ENCODE data around the gene DOCK8. TPM values are rescaled to one million over a fixed set of nuclear protein-coding genes. Genes with fewer than 3 reads are reported as not detected.
"Not testable (repeated sequence)": the region's sequence is repeated elsewhere in the genome, so short reads cannot be mapped to it uniquely, and the experiment has no call there.

DOCK8 gene
- total RNA-seq, 4 donors from 2014 or later = 11.6 to 46.1 (median 31.8) TPM

- Histone ChIP-seq H3K9me3 (no peaks in the 10 kb centered on the region), H3K36me3 (no peaks in the 10 kb centered on the region), H3K27ac (no peak overlapping the region), H3K27me3 (no peaks in the 10 kb centered on the region), H3K4me3 (no peak overlapping the region), H3K4me1 (peaks cover 0 to 28% (median 4%) of the 10 kb centered on the region in 3 donors)
- TF ChIP-seq EP300 (IDR thresholded peaks at IDR 0.05) (no peak), POLR2A (IDR thresholded peaks at IDR 0.05) (no peak), POLR2AphosphoS5 (IDR thresholded peaks at IDR 0.05) (no peak)
- TF ChIP-seq, protein P1, sequence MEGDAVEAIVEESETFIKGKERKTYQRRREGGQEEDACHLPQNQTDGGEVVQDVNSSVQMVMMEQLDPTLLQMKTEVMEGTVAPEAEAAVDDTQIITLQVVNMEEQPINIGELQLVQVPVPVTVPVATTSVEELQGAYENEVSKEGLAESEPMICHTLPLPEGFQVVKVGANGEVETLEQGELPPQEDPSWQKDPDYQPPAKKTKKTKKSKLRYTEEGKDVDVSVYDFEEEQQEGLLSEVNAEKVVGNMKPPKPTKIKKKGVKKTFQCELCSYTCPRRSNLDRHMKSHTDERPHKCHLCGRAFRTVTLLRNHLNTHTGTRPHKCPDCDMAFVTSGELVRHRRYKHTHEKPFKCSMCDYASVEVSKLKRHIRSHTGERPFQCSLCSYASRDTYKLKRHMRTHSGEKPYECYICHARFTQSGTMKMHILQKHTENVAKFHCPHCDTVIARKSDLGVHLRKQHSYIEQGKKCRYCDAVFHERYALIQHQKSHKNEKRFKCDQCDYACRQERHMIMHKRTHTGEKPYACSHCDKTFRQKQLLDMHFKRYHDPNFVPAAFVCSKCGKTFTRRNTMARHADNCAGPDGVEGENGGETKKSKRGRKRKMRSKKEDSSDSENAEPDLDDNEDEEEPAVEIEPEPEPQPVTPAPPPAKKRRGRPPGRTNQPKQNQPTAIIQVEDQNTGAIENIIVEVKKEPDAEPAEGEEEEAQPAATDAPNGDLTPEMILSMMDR (IDR thresholded peaks at IDR 0.05) = no peak
- ATAC-seq = no peak
- 79 to 88% methylated on average over 9 to 13 of the region's 14 CpGs for whole genome bisulfite sequencing, 2 donors (ENCODE audit: low coverage in 1 of 2)
These were observed 5.4 kb upstream of the DOCK8 start for GRCh38 chr9:209143-209758.

- Histone ChIP-seq H3K27ac (peak overlapping the region in 3 of 4 donors; percentile 68 to 81 (median 74)), H3K36me3 (no peaks in the 10 kb centered on the region), H3K9me3 (no peaks in the 10 kb centered on the region), H3K4me1 (peaks cover 0 to 46% (median 9%) of the 10 kb centered on the region in 3 donors), H3K27me3 (peaks cover 10% of the 10 kb centered on the region), H3K4me3 (no peak overlapping the region)
- WGBS, 2 donors (ENCODE audit: low coverage in 1 of 2) = 70 to 75% methylated on average over 4 to 7 of the region's 7 CpGs
- TF ChIP-seq, protein P1 (IDR thresholded peaks at IDR 0.05) = no peak
- TF ChIP-seq EP300 (IDR thresholded peaks at IDR 0.05) = no peak
- no peak for TF ChIP-seq POLR2AphosphoS5 (IDR thresholded peaks at IDR 0.05)
- TF ChIP-seq POLR2A (IDR thresholded peaks at IDR 0.05) = no peak
- no peak for ATAC-seq
These were observed 3.6 kb upstream of the DOCK8 start for GRCh38 chr9:211036-211435.

DNA sequence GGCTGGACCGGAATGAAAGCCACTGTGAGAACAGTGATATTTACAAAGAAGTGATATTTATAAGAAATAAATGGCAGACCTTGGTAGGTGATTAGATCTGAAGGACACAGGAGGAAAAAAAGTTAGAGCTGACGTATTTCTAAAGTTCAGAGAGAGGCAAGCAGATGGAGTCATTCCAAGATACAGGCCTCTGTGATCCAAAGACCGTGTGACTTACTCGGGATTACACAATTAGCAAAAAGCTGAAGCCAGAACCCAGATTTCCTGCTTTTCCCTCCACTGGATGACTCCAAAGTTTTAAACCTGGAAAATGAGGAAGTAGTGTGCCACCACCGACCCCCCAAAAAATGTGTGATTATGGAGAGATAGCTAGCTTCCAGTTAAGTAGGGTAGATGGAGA lies 3.1 kb upstream of the DOCK8 start:
- Histone ChIP-seq H3K36me3 (no peaks in the 10 kb centered on the region), H3K27me3 (peaks cover 10% of the 10 kb centered on the region), H3K4me3 (no peak overlapping the region), H3K27ac (peak overlapping the region in 3 of 4 donors; percentile 68 to 81 (median 74)), H3K9me3 (no peaks in the 10 kb centered on the region), H3K4me1 (peaks cover 0 to 50% (median 9%) of the 10 kb centered on the region in 3 donors)
- 28 to 46% methylated on average over 4 to 5 of the region's 5 CpGs for WGBS, 2 donors (ENCODE audit: low coverage in 1 of 2)
- ATAC-seq = peak; percentile 68
- TF ChIP-seq, protein P1 (IDR thresholded peaks at IDR 0.05) = no peak
- TF ChIP-seq POLR2AphosphoS5 (IDR thresholded peaks at IDR 0.05) (no peak), POLR2A (IDR thresholded peaks at IDR 0.05) (no peak), EP300 (IDR thresholded peaks at IDR 0.05) (no peak)

GRCh38 chr9:212297-212696 lies 2.4 kb upstream of the DOCK8 start:
- Histone ChIP-seq H3K4me1 (peaks cover 0 to 57% (median 9%) of the 10 kb centered on the region in 3 donors), H3K36me3 (no peaks in the 10 kb centered on the region), H3K27me3 (peaks cover 10% of the 10 kb centered on the region), H3K4me3 (no peak overlapping the region), H3K27ac (peak overlapping the region in 3 of 4 donors; percentile 68 to 81 (median 74)), H3K9me3 (no peaks in the 10 kb centered on the region)
- TF ChIP-seq, protein P1 (IDR thresholded peaks at IDR 0.05) = no peak
- TF ChIP-seq POLR2AphosphoS5 (IDR thresholded peaks at IDR 0.05) (no peak), EP300 (IDR thresholded peaks at IDR 0.05) (no peak), POLR2A (IDR thresholded peaks at IDR 0.05) (no peak)
- WGBS, 2 donors (ENCODE audit: low coverage in 1 of 2) = 77 to 88% methylated on average over 3 of the region's 3 CpGs
- no peak for ATAC-seq

DNA sequence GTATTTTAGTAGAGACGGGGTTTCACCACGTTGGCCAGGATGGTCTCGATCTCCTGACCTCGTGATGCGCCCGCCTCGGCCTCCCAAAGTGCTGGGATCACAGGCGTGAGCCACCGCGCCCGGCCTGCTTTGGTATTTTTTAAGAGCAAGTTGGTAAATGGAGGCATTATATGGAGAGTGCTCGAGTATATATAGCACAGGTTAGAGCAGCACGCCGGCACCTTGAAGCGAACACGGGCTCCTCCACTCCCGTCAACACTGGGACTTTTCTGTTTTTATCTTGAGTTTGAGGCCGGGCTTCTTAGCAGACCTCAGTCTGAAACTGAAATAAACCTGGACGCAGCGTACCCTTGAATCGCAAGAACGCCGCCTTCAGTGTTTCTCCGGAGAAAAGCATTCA lies 764 bp upstream of the DOCK8 start:
- not testable (repeated sequence) for H3K36me3 ChIP-seq, ATAC-seq, H3K9me3 ChIP-seq
- WGBS, 2 donors (ENCODE audit: low coverage in 1 of 2) = 63 to 86% methylated on average over 7 to 18 of the region's 24 CpGs
- Histone ChIP-seq H3K27ac (peak overlapping the region in 3 of 4 donors; percentile 89 to 93 (median 89)), H3K27me3 (peaks cover 10% of the 10 kb centered on the region), H3K4me3 (peak overlapping the region in 1 of 2 donors; percentile 81), H3K4me1 (peaks cover 0 to 64% (median 9%) of the 10 kb centered on the region in 3 donors)
